Calu3 (cell line): Measurements from ENCODE around the gene MAJIN. TPM values are rescaled to one million over a fixed set of nuclear protein-coding genes. Genes with fewer than 3 reads are reported as not detected.

Source experiments
- BruUV-seq: library from RNA; stranded (reverse); fragments of 400-500 nt; replicated peaks from 2 replicates; lab custom pipeline; 2021; lab: Mats Ljungman, UMichigan
- CTCF ChIA-PET: fragments of 300-600 bp; sonication (Branson Sonifier 250); formaldehyde crosslinking; loops from one replicate; lab custom pipeline; 2022; ENCODE audit warnings: antibody characterized with exemption; lab: Charles Lee
- DNase-seq: peaks from one replicate; pipeline ENCODE4 v3.0.0; 2022
- H3K27ac Mint-ChIP-seq: one replicate; pipeline ENCODE4 v1.8.0; 2022; ENCODE audit warnings: mixed read lengths; ENCODE audit not compliant: unreplicated experiment
- H3K27me3 Mint-ChIP-seq: one replicate; pipeline ENCODE4 v1.8.0; 2022; ENCODE audit warnings: mixed read lengths; ENCODE audit not compliant: unreplicated experiment
- H3K36me3 Mint-ChIP-seq: one replicate; pipeline ENCODE4 v1.8.0; 2022; ENCODE audit warnings: mild to moderate bottlenecking, moderate library complexity, mixed read lengths; ENCODE audit not compliant: insufficient read depth, unreplicated experiment
- H3K4me1 Mint-ChIP-seq: one replicate; pipeline ENCODE4 v1.8.0; 2022; ENCODE audit warnings: mild to moderate bottlenecking, low read depth, mixed read lengths; ENCODE audit not compliant: unreplicated experiment
- H3K4me3 Mint-ChIP-seq: one replicate; pipeline ENCODE4 v1.8.0; 2022; ENCODE audit warnings: mild to moderate bottlenecking, low read depth, moderate library complexity, mixed read lengths; ENCODE audit not compliant: unreplicated experiment
- H3K9me3 Mint-ChIP-seq: one replicate; pipeline ENCODE4 v1.8.0; 2022; ENCODE audit warnings: low read depth, mixed read lengths; ENCODE audit not compliant: unreplicated experiment
- CTCF ChIP-seq: fragments of 200-600 bp; IDR thresholded peaks from one replicate; pipeline ENCODE4 v1.8.0; 2022; ENCODE audit warnings: antibody characterized with exemption; ENCODE audit not compliant: unreplicated experiment
- intact Hi-C: fragments of 100-400 bp; cut with micrococcal nuclease; formaldehyde crosslinking; loops from one replicate; pipeline ENCODE4 v1.10.0; 2022; ENCODE audit not compliant: unreplicated experiment
- total RNA-seq: library from RNA; stranded (reverse); gene quantifications from 2 replicates; pipeline ENCODE4 v1.2.3, GENCODE V29; 2022

The MAJIN gene
- total RNA-seq, 1 experiment from 2014 or later = not detected

- Mint-ChIP-seq H3K9me3 (no peaks in the 10 kb centered on the region), H3K4me3 (no peak overlapping the region), H3K27ac (no peak overlapping the region), H3K27me3 (no peaks in the 10 kb centered on the region), H3K4me1 (peaks cover 15% of the 10 kb centered on the region), H3K36me3 (peaks cover 32% of the 10 kb centered on the region)
- CTCF ChIA-PET = interaction anchor here (1.0 to 1.5 kb wide), 2 partner anchors 53 to 113 kb away, joined by 4 read pairs; partner anchors contain the start of gene ARL2
- intact Hi-C loops = no loop called here
- BruUV-seq = no TSS peak
- no peak for TF ChIP-seq CTCF
- DNase-seq = no peak
These were observed 71.1 kb downstream of the MAJIN start for GRCh38 chr11:64900774-64901173.

- Mint-ChIP-seq H3K9me3 (no peaks in the 10 kb centered on the region), H3K27me3 (no peaks in the 10 kb centered on the region), H3K36me3 (peaks cover 35% of the 10 kb centered on the region), H3K4me3 (peak overlapping the region; percentile 37), H3K4me1 (peaks cover 15% of the 10 kb centered on the region), H3K27ac (peak overlapping the region; percentile 86)
- peak; percentile 78 for DNase-seq
- no TSS peak for BruUV-seq
- no peak for TF ChIP-seq CTCF
- CTCF ChIA-PET = interaction anchor here (1.0 to 1.5 kb wide), 2 partner anchors 53 to 114 kb away, joined by 4 read pairs; partner anchors contain the start of gene ARL2
- intact Hi-C loops = no loop called here
These were observed 71.6 kb downstream of the MAJIN start for GRCh38 chr11:64900263-64900678.

GRCh38 chr11:64898541-64898940 lies 73.4 kb downstream of the MAJIN start:
- no peak overlapping the region for H3K4me3 Mint-ChIP-seq
- intact Hi-C loops = no loop called here
- no TSS peak for BruUV-seq
- DNase-seq = no peak
- peaks cover 48% of the 10 kb centered on the region for H3K36me3 Mint-ChIP-seq
- peaks cover 15% of the 10 kb centered on the region for H3K4me1 Mint-ChIP-seq
- no peaks in the 10 kb centered on the region for H3K27me3 Mint-ChIP-seq
- H3K27ac Mint-ChIP-seq = no peak overlapping the region
- no peaks in the 10 kb centered on the region for H3K9me3 Mint-ChIP-seq
- no peak for TF ChIP-seq CTCF
- CTCF ChIA-PET = interaction anchor here (0.9 kb wide), 1 partner anchor 30 kb away, joined by 3 read pairs; no protein-coding TSS in a partner anchor

GRCh38 chr11:64898076-64898445 lies 73.8 kb downstream of the MAJIN start:
- H3K4me1 Mint-ChIP-seq = peaks cover 15% of the 10 kb centered on the region
- H3K27ac Mint-ChIP-seq = no peak overlapping the region

More at GRCh38 chr11:64898076-64898445, 73.8 kb downstream of the MAJIN start:
- intact Hi-C loops = no loop called here
- no TSS peak for BruUV-seq
- CTCF ChIA-PET = interaction anchor here (0.9 kb wide), 1 partner anchor 31 kb away, joined by 3 read pairs; no protein-coding TSS in a partner anchor
- Mint-ChIP-seq H3K9me3 (no peaks in the 10 kb centered on the region), H3K4me3 (no peak overlapping the region), H3K36me3 (peaks cover 53% of the 10 kb centered on the region), H3K27me3 (no peaks in the 10 kb centered on the region)
- no peak for TF ChIP-seq CTCF
- DNase-seq = no peak
